ENCODE data around the gene MRPL41. TPM values are rescaled to one million over a fixed set of nuclear protein-coding genes. Genes with fewer than 3 reads are reported as not detected.

Gene MRPL41
- polyA plus RNA-seq, 2 of the 4 experiments (the other 2 are of a cell fraction): 19.7 to 54.4 TPM

- peaks cover 12% of the 10 kb centered on the region; the same call in 2 of the 3 replicates for H3K4me1 ChIP-seq
- DNase-seq (ENCODE audit: low read depth in 1 of 2, low spot score in 1 of 2) (no peak), FAIRE-seq (no peak), ATAC-seq (no peak)
- H3K4me2 ChIP-seq: no peak overlapping the region
- ChIA-PET POLR2A (no interaction called here), CTCF (interaction anchor here (1.1 to 1.2 kb wide), 2 partner anchors 17 to 40 kb away, joined by 3 to 4 read pairs; no protein-coding TSS in a partner anchor)
- H3K9me3 ChIP-seq: no peaks in the 10 kb centered on the region
- no peak for TF ChIP-seq PBX3 (IDR thresholded peaks at IDR 0.05)
- TF ChIP-seq BHLHE40 (IDR thresholded peaks at IDR 0.05; ENCODE audit: low read depth, low read length): no peak
- no peak for TF ChIP-seq SMC3 (IDR thresholded peaks at IDR 0.05)
- TF ChIP-seq EP300 (IDR thresholded peaks at IDR 0.05): no peak
- TF ChIP-seq BCL3 (IDR thresholded peaks at IDR 0.05): no peak
- no peak for TF ChIP-seq ZSCAN20 (CRISPR knock-in tag; IDR thresholded peaks at IDR 0.05)
- no peak for TF ChIP-seq CTCF (IDR thresholded peaks at IDR 0.05)
- TF ChIP-seq KDM5A (IDR thresholded peaks at IDR 0.05): no peak
- TF ChIP-seq FOXS1 (CRISPR knock-in tag; IDR thresholded peaks at IDR 0.05): no peak
- TF ChIP-seq HES2 (IDR thresholded peaks at IDR 0.05): no peak
- TF ChIP-seq HOXB13 (CRISPR knock-in tag; IDR thresholded peaks at IDR 0.05; ENCODE audit: low read depth): no peak
- TF ChIP-seq ZFP36 (IDR thresholded peaks at IDR 0.05; ENCODE audit: borderline replicate concordance, partially characterized antibody): no peak
- H3K27ac ChIP-seq: no peak overlapping the region
- no peak overlapping the region for H3K4me3 ChIP-seq
- WGBS (ENCODE audit: missing lambda C conversion rate): 83% methylated on average over 9 of the region's 9 CpGs
Measured at GRCh38 chr9:137575364-137575715, 23.7 kb downstream of the MRPL41 start.

DNA sequence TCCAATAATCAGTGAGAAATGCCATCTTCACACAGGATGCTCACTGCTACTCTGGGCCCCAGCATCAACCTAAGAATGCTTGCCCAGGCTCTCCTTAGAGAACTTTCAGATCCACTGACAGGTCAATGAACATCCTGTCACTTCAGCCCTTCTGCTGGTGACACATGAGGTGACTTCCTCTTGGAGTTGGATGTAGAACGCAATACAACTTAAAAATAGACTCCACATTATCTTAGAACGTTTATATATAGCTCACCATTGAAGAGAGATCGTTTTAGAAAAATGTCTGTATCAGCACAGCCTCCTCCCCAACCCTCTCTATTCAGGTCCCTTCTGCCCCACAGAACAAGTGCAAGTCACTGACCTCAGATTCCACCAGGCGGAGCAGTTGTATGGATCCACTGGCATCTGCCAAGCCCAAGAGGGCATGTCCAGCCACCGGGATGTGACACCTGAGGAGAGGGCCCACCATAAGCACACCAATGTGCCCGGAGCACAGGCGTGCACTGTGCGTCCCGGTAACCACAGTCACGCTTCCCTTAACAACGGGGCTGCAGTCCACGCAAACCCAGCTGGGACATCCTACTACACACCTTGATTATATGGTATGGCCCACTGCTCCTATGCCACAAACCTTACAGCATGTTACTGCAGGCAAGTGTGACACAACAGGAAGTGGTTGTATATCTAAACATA is 24.2 kb downstream of the MRPL41 start:
- H3K4me2 ChIP-seq: no peak overlapping the region
- H3K27ac ChIP-seq: no peak overlapping the region
- no peak for ATAC-seq
- 87% methylated on average over 11 of the region's 12 CpGs for WGBS (ENCODE audit: missing lambda C conversion rate)
- ChIA-PET CTCF (interaction anchor here (1.1 to 9.7 kb wide), 4 partner anchors 16 to 40 kb away, joined by 3 to 175 read pairs (median 4); partner anchors contain the start of gene ZMYND19), POLR2A (no interaction called here)
- no peak overlapping the region for H3K4me3 ChIP-seq
- peaks cover 12% of the 10 kb centered on the region; the same call in 2 of the 3 replicates for H3K4me1 ChIP-seq
- no peak for DNase-seq (ENCODE audit: low read depth in 1 of 2, low spot score in 1 of 2)
- FAIRE-seq: no peak
- no peaks in the 10 kb centered on the region for H3K9me3 ChIP-seq
- TF ChIP-seq POLR2AphosphoS2 (conservative IDR thresholded peaks at IDR 0.05; ENCODE audit: low read length) (no peak), PBX3 (IDR thresholded peaks at IDR 0.05) (no peak), MAZ (IDR thresholded peaks at IDR 0.05; ENCODE audit: borderline replicate concordance, low read depth, low read length) (no peak), ESRRA (IDR thresholded peaks at IDR 0.05; ENCODE audit: borderline replicate concordance, low read length) (no peak), KDM5A (IDR thresholded peaks at IDR 0.05) (no peak), RAD21 (conservative IDR thresholded peaks at IDR 0.05 in 1 of 2, IDR thresholded peaks at IDR 0.05 in 1 of 2) (no peak), RARB (CRISPR knock-in tag; IDR thresholded peaks at IDR 0.05) (no peak), FOSL2 (IDR thresholded peaks at IDR 0.05) (no peak), FOSL2 (CRISPR knock-in tag; IDR thresholded peaks at IDR 0.05) (no peak), CHD2 (IDR thresholded peaks at IDR 0.05; ENCODE audit: low read length, partially characterized antibody) (no peak), GATA3 (IDR thresholded peaks at IDR 0.05; ENCODE audit: borderline replicate concordance) (no peak), CTCF (IDR thresholded peaks at IDR 0.05) (no peak), TFCP2L1 (CRISPR knock-in tag; IDR thresholded peaks at IDR 0.05) (no peak), RCOR1 (IDR thresholded peaks at IDR 0.05; ENCODE audit: low read depth, low read length) (no peak), TP53 (CRISPR knock-in tag; IDR thresholded peaks at IDR 0.05) (no peak), BHLHE40 (IDR thresholded peaks at IDR 0.05; ENCODE audit: low read depth, low read length) (no peak), EHMT2 (IDR thresholded peaks at IDR 0.05; ENCODE audit: low read depth) (no peak), NFE2L2 (conservative IDR thresholded peaks at IDR 0.05; ENCODE audit: low read length) (no peak), EHF (CRISPR knock-in tag; IDR thresholded peaks at IDR 0.05) (no peak)
- TF ChIP-seq, protein P1, sequence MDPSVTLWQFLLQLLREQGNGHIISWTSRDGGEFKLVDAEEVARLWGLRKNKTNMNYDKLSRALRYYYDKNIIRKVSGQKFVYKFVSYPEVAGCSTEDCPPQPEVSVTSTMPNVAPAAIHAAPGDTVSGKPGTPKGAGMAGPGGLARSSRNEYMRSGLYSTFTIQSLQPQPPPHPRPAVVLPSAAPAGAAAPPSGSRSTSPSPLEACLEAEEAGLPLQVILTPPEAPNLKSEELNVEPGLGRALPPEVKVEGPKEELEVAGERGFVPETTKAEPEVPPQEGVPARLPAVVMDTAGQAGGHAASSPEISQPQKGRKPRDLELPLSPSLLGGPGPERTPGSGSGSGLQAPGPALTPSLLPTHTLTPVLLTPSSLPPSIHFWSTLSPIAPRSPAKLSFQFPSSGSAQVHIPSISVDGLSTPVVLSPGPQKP (IDR thresholded peaks at IDR 0.05; ENCODE audit: low read depth, low read length): no peak
